CD14-positive monocyte (primary cell): Measurements from ENCODE around the gene FKRP. TPM values are rescaled to one million over a fixed set of nuclear protein-coding genes. Genes with fewer than 3 reads are reported as not detected.
A peak's percentile ranks its signal among the peaks of the same experiment; 100 is the strongest.

Experiments used
- DNase-seq, 3 donors: peaks; one replicate each; pipeline ENCODE4 v3.0.0-alpha.2; 2011 to 2022
- H2AFZ ChIP-seq: 2 replicates; pipeline ENCODE4 v1.6.0; 2012; ENCODE audit warnings: mild to moderate bottlenecking, low read depth, low read length, inconsistent platforms; ENCODE audit not compliant: insufficient read depth, poor library complexity, severe bottlenecking
- H3K27ac ChIP-seq, 2 donors: 1 replicate in 1 of 2; 2 replicates in 1 of 2; pipeline ENCODE4 v1.5.1; 2012 to 2013; ENCODE audit warnings: low read length in 2 of 2, control low read depth in 1 of 2, inconsistent platforms in 1 of 2, low read depth in 1 of 2, mild to moderate bottlenecking in 1 of 2
- H3K27me3 ChIP-seq, 2 donors: one replicate each; pipeline versions ENCODE4 v1.6.0 to v1.6.1; 2011 to 2013; ENCODE audit warnings: low read length in 2 of 2; ENCODE audit not compliant: control insufficient read depth in 2 of 2, insufficient read depth in 2 of 2
- H3K36me3 ChIP-seq, 2 donors: replicated peaks in 1 of 2; 1 replicate in 1 of 2; 2 replicates in 1 of 2; pipeline versions ENCODE4 v1.5.1 to v1.6.1; 2012 to 2013; ENCODE audit warnings: low read length in 2 of 2, control low read depth in 1 of 2, inconsistent platforms in 1 of 2, mild to moderate bottlenecking in 1 of 2; ENCODE audit not compliant: insufficient read depth in 2 of 2, control insufficient read depth in 1 of 2
- H3K4me1 ChIP-seq, 2 donors: 1 replicate in 1 of 2; 2 replicates in 1 of 2; pipeline versions ENCODE4 v1.5.1 to v1.6.1; 2012 to 2013; ENCODE audit warnings: low read length in 2 of 2, control low read depth in 1 of 2, inconsistent platforms in 1 of 2, mild to moderate bottlenecking in 1 of 2, moderate library complexity in 1 of 2; ENCODE audit not compliant: insufficient read depth in 2 of 2, control insufficient read depth in 1 of 2
- H3K4me2 ChIP-seq: replicated peaks from 2 replicates; pipeline ENCODE3; 2012; ENCODE audit warnings: low read length, moderate library complexity, mild to moderate bottlenecking; ENCODE audit not compliant: poor library complexity, severe bottlenecking; ENCODE audit errors: extremely low read depth
- H3K4me3 ChIP-seq, 3 experiments: fragments of 200-600 bp in 1 of 3; sonication (generic) in 1 of 3; replicated peaks in 1 of 3; 1 replicate in 2 of 3; 2 replicates in 1 of 3; pipeline ENCODE4 v1.5.1; 2011 to 2013; ENCODE audit warnings: low read length in 3 of 3, mild to moderate bottlenecking in 3 of 3, control low read depth in 2 of 3, low read depth in 2 of 3, inconsistent platforms in 1 of 3, moderate library complexity in 1 of 3
- H3K79me2 ChIP-seq: 2 replicates; pipeline ENCODE4 v1.6.0; 2012; ENCODE audit warnings: mild to moderate bottlenecking, control low read depth, inconsistent platforms, low read length, moderate library complexity; ENCODE audit not compliant: insufficient read depth
- H3K9ac ChIP-seq: 2 replicates; pipeline ENCODE4 v1.6.0; 2017; ENCODE audit warnings: low read length, mild to moderate bottlenecking; ENCODE audit not compliant: insufficient read depth, poor library complexity, severe bottlenecking
- H3K9me3 ChIP-seq, 2 donors: replicated peaks in 1 of 2; 1 replicate in 1 of 2; 2 replicates in 1 of 2; pipeline versions ENCODE4 v1.5.1 to v1.6.1; 2012 to 2013; ENCODE audit warnings: low read length in 2 of 2, control low read depth in 1 of 2; ENCODE audit not compliant: control insufficient read depth in 1 of 2, insufficient read depth in 1 of 2
- H4K20me1 ChIP-seq: 2 replicates; pipeline ENCODE4 v1.6.0; 2012; ENCODE audit warnings: mild to moderate bottlenecking, low read length, control low read depth, moderate library complexity; ENCODE audit not compliant: insufficient read depth
- H3K27ac Mint-ChIP-seq, 7 donors: one replicate each; pipeline ENCODE4 v1.8.0; 2020; ENCODE audit warnings: mild to moderate bottlenecking in 7 of 7, mixed read lengths in 7 of 7, moderate library complexity in 6 of 7, inconsistent platforms in 2 of 7
- H3K27me3 Mint-ChIP-seq, 3 donors: one replicate each; pipeline ENCODE4 v1.8.0; 2021 to 2022; ENCODE audit warnings: low read depth in 3 of 3, mild to moderate bottlenecking in 3 of 3, mixed read lengths in 3 of 3, moderate library complexity in 3 of 3, inconsistent platforms in 1 of 3
- H3K36me3 Mint-ChIP-seq, 2 donors: one replicate each; pipeline ENCODE4 v1.8.0; 2020; ENCODE audit warnings: mixed read lengths in 2 of 2, inconsistent platforms in 1 of 2, mild to moderate bottlenecking in 1 of 2
- H3K4me1 Mint-ChIP-seq: one replicate; pipeline ENCODE4 v1.8.0; 2020; ENCODE audit warnings: mild to moderate bottlenecking, mixed read lengths
- H3K4me3 Mint-ChIP-seq, 2 donors: one replicate each; pipeline ENCODE4 v1.8.0; 2020; ENCODE audit warnings: mild to moderate bottlenecking in 2 of 2, mixed read lengths in 2 of 2, moderate library complexity in 1 of 2
- H3K9me3 Mint-ChIP-seq, 7 donors: one replicate each; pipeline ENCODE4 v1.8.0; 2020 to 2022; ENCODE audit warnings: mixed read lengths in 7 of 7, mild to moderate bottlenecking in 6 of 7, moderate library complexity in 6 of 7, inconsistent platforms in 2 of 7
- whole genome bisulfite sequencing: methylation state at CpG from one replicate; pipeline ENCODE4 v1.1.5; 2013; ENCODE audit warnings: missing lambda C conversion rate; ENCODE audit not compliant: insufficient coverage; 5-methylcytosine and 5-hydroxymethylcytosine counted together
- intact Hi-C, 2 donors: fragments of 100-400 bp; cut with micrococcal nuclease; formaldehyde crosslinking; loops; one replicate each; pipeline versions ENCODE4 v1.15.0 to v1.15.1; 2023
- polyA plus RNA-seq, 3 donors: library from polyadenylated mRNA; depleted of rRNA in 1 of 3; unstranded in 2 of 3; stranded (reverse) in 1 of 3; fragments of 300-500 nt in 2 of 3; fragments of >200 nt in 1 of 3; fragmentation: Illumina TruSeq in 2 of 3; gene quantifications; 1 replicate in 2 of 3; 2 replicates in 1 of 3; pipeline ENCODE4 v1.2.3, GENCODE V29; 2012 to 2021
- TF ChIP-seq, protein P1 (sequence below): fragments of 200-600 bp; IDR thresholded peaks from one replicate; pipeline ENCODE4 v1.8.0; 2022; ENCODE audit warnings: antibody characterized with exemption, mild to moderate bottlenecking

FKRP gene
- polyA plus RNA-seq, 3 donors, result 2.1 to 21.5 (median 2.7) TPM

DNA sequence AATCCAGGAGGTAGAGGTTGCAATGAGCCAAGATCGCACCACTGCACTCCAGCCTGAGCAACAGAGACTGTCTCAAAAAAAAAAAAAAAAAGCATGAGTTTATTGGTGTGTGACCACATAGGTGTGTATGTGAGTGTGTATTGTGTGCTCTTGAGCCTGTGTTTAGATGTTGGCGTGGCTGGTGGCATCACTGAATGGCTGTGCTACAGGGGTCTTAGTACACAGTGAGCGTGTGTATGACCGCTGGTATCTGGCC lies 40.1 kb downstream of the FKRP start:
- H3K36me3 ChIP-seq, result peaks cover 27 to 33% of the 10 kb centered on the region in 2 donors
- peak overlapping the region; percentile 88 to 95 (median 94) for H3K27ac Mint-ChIP-seq
- H4K20me1 ChIP-seq, result peaks cover 62% of the 10 kb centered on the region
- no peaks in the 10 kb centered on the region for H3K9me3 Mint-ChIP-seq
- intact Hi-C loops, result loop anchor here (2.0 to 5.0 kb wide), 3 partner anchors 39 to 326 kb away; partner anchors contain the start of genes AP2S1 (in 1 of the 2) and ZC3H4 (in 1 of the 2)
- H3K79me2 ChIP-seq, result peaks cover 70% of the 10 kb centered on the region
- H3K27me3 ChIP-seq, result no peaks in the 10 kb centered on the region
- 80% methylated on average over 3 of the region's 4 CpGs for WGBS
- peak overlapping the region; percentile 76 to 91 for H3K27ac ChIP-seq
- no peak overlapping the region for H2AFZ ChIP-seq
- no peaks in the 10 kb centered on the region for H3K27me3 Mint-ChIP-seq
- peak overlapping the region; percentile 84 to 93 (median 92) for H3K4me3 ChIP-seq
- H3K4me1 Mint-ChIP-seq, result peaks cover 41% of the 10 kb centered on the region
- peaks cover 35 to 50% of the 10 kb centered on the region in 2 donors for H3K4me1 ChIP-seq
- peak overlapping the region; percentile 77 for H3K9ac ChIP-seq
- peaks cover 29 to 38% of the 10 kb centered on the region in 2 donors for H3K36me3 Mint-ChIP-seq
- DNase-seq, result no peak
- TF ChIP-seq, protein P1, sequence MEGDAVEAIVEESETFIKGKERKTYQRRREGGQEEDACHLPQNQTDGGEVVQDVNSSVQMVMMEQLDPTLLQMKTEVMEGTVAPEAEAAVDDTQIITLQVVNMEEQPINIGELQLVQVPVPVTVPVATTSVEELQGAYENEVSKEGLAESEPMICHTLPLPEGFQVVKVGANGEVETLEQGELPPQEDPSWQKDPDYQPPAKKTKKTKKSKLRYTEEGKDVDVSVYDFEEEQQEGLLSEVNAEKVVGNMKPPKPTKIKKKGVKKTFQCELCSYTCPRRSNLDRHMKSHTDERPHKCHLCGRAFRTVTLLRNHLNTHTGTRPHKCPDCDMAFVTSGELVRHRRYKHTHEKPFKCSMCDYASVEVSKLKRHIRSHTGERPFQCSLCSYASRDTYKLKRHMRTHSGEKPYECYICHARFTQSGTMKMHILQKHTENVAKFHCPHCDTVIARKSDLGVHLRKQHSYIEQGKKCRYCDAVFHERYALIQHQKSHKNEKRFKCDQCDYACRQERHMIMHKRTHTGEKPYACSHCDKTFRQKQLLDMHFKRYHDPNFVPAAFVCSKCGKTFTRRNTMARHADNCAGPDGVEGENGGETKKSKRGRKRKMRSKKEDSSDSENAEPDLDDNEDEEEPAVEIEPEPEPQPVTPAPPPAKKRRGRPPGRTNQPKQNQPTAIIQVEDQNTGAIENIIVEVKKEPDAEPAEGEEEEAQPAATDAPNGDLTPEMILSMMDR, result no peak
- H3K4me3 Mint-ChIP-seq, result peak overlapping the region; percentile 95 to 97
- H3K9me3 ChIP-seq, result no peaks in the 10 kb centered on the region
- H3K4me2 ChIP-seq, result peak overlapping the region; percentile 98

DNA sequence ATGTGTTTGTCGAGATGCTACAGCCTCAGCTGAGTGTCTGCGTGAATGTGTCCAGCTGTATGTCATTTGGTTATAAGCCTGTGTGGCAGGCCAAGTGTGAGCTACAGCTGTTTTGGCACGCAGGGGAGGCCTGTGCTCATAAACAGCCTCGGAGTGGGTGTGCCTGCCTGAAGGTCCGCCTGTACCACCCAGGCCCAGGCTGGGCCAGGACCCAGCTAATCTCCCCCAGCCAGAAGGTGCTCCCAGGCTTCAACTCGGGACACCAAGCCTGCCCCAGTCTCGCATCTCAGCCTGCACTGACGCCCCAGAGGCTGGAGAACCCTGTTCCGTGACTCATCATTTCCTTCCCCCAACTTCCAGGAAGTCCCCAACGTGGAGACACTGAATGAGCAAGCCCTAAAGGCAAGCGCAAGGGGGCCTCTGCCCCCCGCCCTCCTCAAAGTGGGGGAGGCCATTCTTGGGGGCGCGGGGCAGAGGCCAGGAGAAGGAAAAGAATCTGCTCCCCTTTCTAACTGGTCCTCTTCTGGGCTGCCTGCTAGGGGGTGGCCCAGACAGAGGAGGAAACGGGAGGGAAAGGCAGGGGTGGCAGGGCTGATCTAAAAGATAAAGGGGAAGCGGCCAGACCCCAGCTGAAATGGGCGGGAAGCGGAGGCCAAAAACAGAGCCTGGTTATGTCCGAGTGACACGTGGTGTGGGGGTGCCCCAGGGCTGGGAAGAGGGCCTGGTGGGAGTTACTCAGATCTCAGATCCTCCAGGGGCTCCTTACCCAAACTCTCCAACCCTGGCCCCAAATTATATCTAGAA lies 40.6 kb downstream of the FKRP start:
- Histone ChIP-seq H3K4me3 (peak overlapping the region; percentile 84 to 93 (median 92)), H3K4me2 (peak overlapping the region; percentile 98), H3K9ac (peak overlapping the region; percentile 77), H3K9me3 (no peaks in the 10 kb centered on the region), H3K36me3 (peaks cover 24 to 27% of the 10 kb centered on the region in 2 donors), H2AFZ (peak overlapping the region; percentile 72), H3K27me3 (no peaks in the 10 kb centered on the region), H3K27ac (peak overlapping the region; percentile 76 to 91), H4K20me1 (peaks cover 62% of the 10 kb centered on the region), H3K79me2 (peaks cover 70% of the 10 kb centered on the region), H3K4me1 (peaks cover 35 to 50% of the 10 kb centered on the region in 2 donors)
- H3K4me1 Mint-ChIP-seq, result peaks cover 41% of the 10 kb centered on the region
- 2% methylated on average over 8 of the region's 20 CpGs for WGBS
- H3K27me3 Mint-ChIP-seq, result peaks cover 0 to under 1% (median 0%) of the 10 kb centered on the region in 3 donors
- intact Hi-C loops, result loop anchor here (2.0 to 5.0 kb wide), 3 partner anchors 38 to 326 kb away; partner anchors contain the start of genes AP2S1 (in 1 of the 2) and ZC3H4 (in 1 of the 2)
- TF ChIP-seq, protein P1, result no peak
- peak overlapping the region; percentile 88 to 95 (median 94) for H3K27ac Mint-ChIP-seq
- no peaks in the 10 kb centered on the region for H3K9me3 Mint-ChIP-seq
- DNase-seq, result peak; percentile 82 to 94 (median 88)
- H3K36me3 Mint-ChIP-seq, result peaks cover 25 to 32% of the 10 kb centered on the region in 2 donors
- H3K4me3 Mint-ChIP-seq, result peak overlapping the region; percentile 95 to 97
